SK-N-SH (cell line): Measurements from ENCODE around the gene CPSF6. TPM values are rescaled to one million over a fixed set of nuclear protein-coding genes. Genes with fewer than 3 reads are reported as not detected.

ENCODE experiments used
- CTCF ChIA-PET: fragments of 300-600, 350-600 bp; formaldehyde crosslinking; extraction: SDS; loops from one replicate; lab custom pipeline; 2021; lab: Yijun Ruan, JAX
- POLR2A ChIA-PET: fragments of 350-600 bp; sonication (Branson Sonifier 250); formaldehyde crosslinking; extraction: SDS; loops from one replicate; lab custom pipeline; 2020; ENCODE audit warnings: antibody characterized with exemption, inconsistent platforms; lab: Yijun Ruan, JAX
- DNase-seq: peaks from one replicate; pipeline ENCODE4 v3.0.0; 2012
- H2AFZ ChIP-seq: fragments of 200-600 bp; sonication (generic); 2 replicates; pipeline ENCODE4 v1.8.1; 2016; ENCODE audit warnings: antibody characterized with exemption, mild to moderate bottlenecking, low read depth
- H3F3A ChIP-seq: fragments of 200-600 bp; sonication (generic); replicated peaks from 2 replicates; pipeline ENCODE3; 2016; ENCODE audit warnings: antibody characterized with exemption, mild to moderate bottlenecking; ENCODE audit not compliant: insufficient read depth
- H3K27ac ChIP-seq, 2 experiments: fragments of 200-500 bp in 1 of 2; fragments of 200-600 bp in 1 of 2; sonication (Bioruptor generic) in 1 of 2; sonication (generic), shearing (Covaris generic) in 1 of 2; 2 replicates each; pipeline versions ENCODE4 v1.5.1 to v1.6.1; 2014 to 2016; ENCODE audit warnings: low read depth in 2 of 2, inconsistent platforms in 1 of 2, low read length in 1 of 2, mild to moderate bottlenecking in 1 of 2, mixed read lengths in 1 of 2
- H3K27me3 ChIP-seq: fragments of 200-600 bp; sonication (generic), shearing (Covaris generic); 2 replicates; pipeline ENCODE4 v1.6.1; 2016; ENCODE audit warnings: mixed run types; ENCODE audit not compliant: insufficient read depth
- H3K36me3 ChIP-seq, 2 experiments: fragments of 200-500 bp in 1 of 2; fragments of 200-600 bp in 1 of 2; sonication (Bioruptor generic) in 1 of 2; sonication (generic) in 1 of 2; replicated peaks in 1 of 2; 2 replicates each; pipeline versions ENCODE3 to v1.5.1; 2014 to 2016; ENCODE audit warnings: low read length in 1 of 2, mild to moderate bottlenecking in 1 of 2; ENCODE audit not compliant: insufficient read depth in 2 of 2, control insufficient read depth in 1 of 2
- H3K4me1 ChIP-seq, 2 experiments: fragments of 200-500 bp in 1 of 2; fragments of 200-600 bp in 1 of 2; sonication (Bioruptor generic) in 1 of 2; sonication (generic), shearing (Covaris generic) in 1 of 2; 2 replicates each; pipeline versions ENCODE4 v1.5.1 to v1.6.1; 2014 to 2016; ENCODE audit warnings: low read depth in 1 of 2, low read length in 1 of 2, mixed run types in 1 of 2; ENCODE audit not compliant: insufficient read depth in 2 of 2, control insufficient read depth in 1 of 2
- H3K4me2 ChIP-seq: fragments of 200-600 bp; sonication (generic), shearing (Covaris generic); 2 replicates; pipeline ENCODE4 v1.6.1; 2017; ENCODE audit warnings: mixed run types
- H3K4me3 ChIP-seq, 2 experiments: fragments of 200-500 bp in 1 of 2; fragments of 200-600 bp in 1 of 2; sonication (Bioruptor generic) in 1 of 2; sonication (generic), shearing (Covaris generic) in 1 of 2; 2 replicates each; pipeline versions ENCODE4 v1.5.1 to v1.8.1; 2014 to 2016; ENCODE audit warnings: low read depth in 2 of 2, inconsistent platforms in 1 of 2, low read length in 1 of 2, mild to moderate bottlenecking in 1 of 2, mixed read lengths in 1 of 2, moderate library complexity in 1 of 2
- H3K79me2 ChIP-seq: fragments of 200-600 bp; sonication (generic); 2 replicates; pipeline ENCODE4 v1.8.1; 2017; ENCODE audit warnings: mild to moderate bottlenecking; ENCODE audit not compliant: insufficient read depth
- H3K9ac ChIP-seq: fragments of 200-600 bp; sonication (generic); 2 replicates; pipeline ENCODE4 v1.6.1; 2017; ENCODE audit warnings: mixed run types
- H3K9me2 ChIP-seq: fragments of 200-600 bp; sonication (generic); 2 replicates; pipeline ENCODE4 v1.6.1; 2017; ENCODE audit warnings: mixed run types
- H3K9me3 ChIP-seq: fragments of 200-600 bp; sonication (generic); 2 replicates; pipeline ENCODE4 v1.6.1; 2017; ENCODE audit warnings: mixed run types, mild to moderate bottlenecking, moderate library complexity
- H4K20me1 ChIP-seq: fragments of 200-600 bp; sonication (generic); 2 replicates; pipeline ENCODE4 v1.6.1; 2017; ENCODE audit warnings: mild to moderate bottlenecking, mixed run types; ENCODE audit not compliant: insufficient read depth
- CHD2 ChIP-seq: fragments of 150-350 bp; IDR thresholded peaks from 2 replicates; pipeline ENCODE4 v1.6.1; 2018; ENCODE audit warnings: low read length; ENCODE audit not compliant: partially characterized antibody
- CTCF ChIP-seq: fragments of 200-600 bp; sonication (generic); IDR thresholded peaks from 2 replicates; pipeline ENCODE4 v1.6.1; 2017; ENCODE audit warnings: antibody characterized with exemption, mild to moderate bottlenecking, moderate library complexity
- ELF1 ChIP-seq: IDR thresholded peaks from 2 replicates; pipeline ENCODE4 v1.4.0; 2012
- GABPA ChIP-seq: IDR thresholded peaks from 2 replicates; pipeline ENCODE4 v1.4.0; 2012; ENCODE audit warnings: low read depth, mild to moderate bottlenecking
- JUND ChIP-seq: IDR thresholded peaks from 2 replicates; pipeline ENCODE4 v1.4.0; 2012
- NFIC ChIP-seq: IDR thresholded peaks from 2 replicates; pipeline ENCODE4 v1.4.0; 2012; ENCODE audit warnings: borderline replicate concordance
- POLR2AphosphoS5 ChIP-seq: IDR thresholded peaks from 2 replicates; pipeline ENCODE4 v1.6.1; 2012; ENCODE audit warnings: low read depth, low read length
- REST ChIP-seq: IDR thresholded peaks from 2 replicates; pipeline ENCODE4 v1.6.1; 2012; ENCODE audit warnings: mild to moderate bottlenecking, low read depth, low read length, moderate library complexity
- SIN3A ChIP-seq: IDR thresholded peaks from 2 replicates; pipeline ENCODE4 v1.6.1; 2012; ENCODE audit warnings: low read depth, mild to moderate bottlenecking, low read length, moderate library complexity, borderline replicate concordance
- TCF12 ChIP-seq: IDR thresholded peaks from 2 replicates; pipeline ENCODE4 v1.4.0; 2012
- WGBS: methylation state at CpG from one replicate; pipeline ENCODE4 v1.1.6; 2017; ENCODE audit warnings: low lambda C conversion rate; 5-methylcytosine and 5-hydroxymethylcytosine counted together
- polyA plus RNA-seq, 3 experiments: library from polyadenylated mRNA; depleted of rRNA; stranded (reverse); fragments of >200 nt; gene quantifications; 2 replicates each; pipeline ENCODE4 v1.2.3, GENCODE V29; 2012

The CPSF6 gene
- polyA plus RNA-seq, 1 of the 3 experiments (the other 2 are of a cell fraction) = 84.1 TPM

GRCh38 chr12:69284131-69284530 lies 44.8 kb downstream of the CPSF6 start:
- Histone ChIP-seq H3K4me2 (peak overlapping the region; percentile 71), H3K79me2 (no peaks in the 10 kb centered on the region)
- peak; percentile 51; the same call in 1 of the 2 replicates for TF ChIP-seq POLR2AphosphoS5
- TF ChIP-seq NFIC = peak; percentile 78
- peak; percentile 3; the same call in 1 of the 2 replicates for TF ChIP-seq TCF12
- no peak for TF ChIP-seq REST
- TF ChIP-seq CTCF = peak; percentile 39
- 0 out of 2 replicates have a peak, but pooled peaks have one; percentile 31 for TF ChIP-seq ELF1
- TF ChIP-seq, all 33 proteins: peak for 5
- Histone ChIP-seq H4K20me1 (no peaks in the 10 kb centered on the region), H3K27me3 (no peaks in the 10 kb centered on the region; the same call in 1 of the 2 replicates), H3K9me2 (no peaks in the 10 kb centered on the region), H3K9me3 (no peaks in the 10 kb centered on the region), H3K9ac (peak overlapping the region; percentile 20; the same call in 1 of the 2 replicates), H3K36me3 (no peaks in the 10 kb centered on the region), H3K27ac (no peak overlapping the region), H3F3A (peaks cover 13% of the 10 kb centered on the region), H2AFZ (peak overlapping the region; percentile 65; the same call in 1 of the 2 replicates), H3K4me3 (peak overlapping the region; percentile 30 to 50), H3K4me1 (no peaks in the 10 kb centered on the region; a peak in 2 of 4 replicates)
- ChIA-PET CTCF (interaction anchor here (1.1 to 1.3 kb wide), 2 partner anchors 73 to 128 kb away, joined by 3 to 6 read pairs; no protein-coding TSS in a partner anchor), POLR2A (no interaction called here)
- 2% methylated on average over 19 of the region's 19 CpGs for WGBS
- peak; percentile 74 for DNase-seq

- Histone ChIP-seq H3K36me3 (no peaks in the 10 kb centered on the region), H3K9me3 (no peaks in the 10 kb centered on the region), H4K20me1 (no peaks in the 10 kb centered on the region), H2AFZ (no peak overlapping the region), H3K9me2 (no peaks in the 10 kb centered on the region), H3K79me2 (no peaks in the 10 kb centered on the region), H3F3A (peaks cover 13% of the 10 kb centered on the region), H3K27me3 (peaks cover 6% of the 10 kb centered on the region; the same call in 1 of the 2 replicates), H3K27ac (no peak overlapping the region), H3K4me2 (no peak overlapping the region), H3K4me3 (no peak overlapping the region), H3K9ac (no peak overlapping the region), H3K4me1 (no peaks in the 10 kb centered on the region; a peak in 2 of 4 replicates)
- DNase-seq = no peak
- WGBS = 72% methylated on average over 3 of the region's 3 CpGs
- TF ChIP-seq JUND (no peak), CHD2 (no peak), GABPA (no peak), SIN3A (no peak)
- ChIA-PET CTCF (interaction anchor here (0.8 kb wide), 1 partner anchor 417 kb away, joined by 3 read pairs; no protein-coding TSS in a partner anchor), POLR2A (no interaction called here)
Observed at GRCh38 chr12:69287556-69287955, 48.2 kb downstream of the CPSF6 start.
